ENCODE results near the gene CAPG.

- TF ChIP-seq CTCF (IDR thresholded peaks at IDR 0.05): no peak
- TF ChIP-seq ZNF671 (CRISPR knock-in tag; IDR thresholded peaks at IDR 0.05): no peak
- no peak for TF ChIP-seq ELF4 (CRISPR knock-in tag; IDR thresholded peaks at IDR 0.05; ENCODE audit: low read depth)
- TF ChIP-seq NR1H2 (CRISPR knock-in tag; IDR thresholded peaks at IDR 0.05): no peak
- no peak for TF ChIP-seq IRF1 (CRISPR knock-in tag; IDR thresholded peaks at IDR 0.05)
- TF ChIP-seq ZNF416 (CRISPR knock-in tag; IDR thresholded peaks at IDR 0.05): no peak
- no peak for TF ChIP-seq AR (CRISPR knock-in tag; IDR thresholded peaks at IDR 0.05)
- no peak for TF ChIP-seq ZNF138 (CRISPR knock-in tag; conservative IDR thresholded peaks at IDR 0.05)
- no peak for TF ChIP-seq ATF2 (CRISPR knock-in tag; IDR thresholded peaks at IDR 0.05; ENCODE audit: borderline replicate concordance, low read depth)
- TF ChIP-seq MAX (CRISPR knock-in tag; IDR thresholded peaks at IDR 0.05): no peak
- no peak for TF ChIP-seq NR3C1 (CRISPR knock-in tag; conservative IDR thresholded peaks at IDR 0.05; ENCODE audit: low read depth)
- TF ChIP-seq ESRRA (CRISPR knock-in tag; IDR thresholded peaks at IDR 0.05; ENCODE audit: borderline replicate concordance): no peak
- TF ChIP-seq RELA (CRISPR knock-in tag; IDR thresholded peaks at IDR 0.05; ENCODE audit: borderline replicate concordance): no peak
- TF ChIP-seq FOXJ3 (CRISPR knock-in tag; IDR thresholded peaks at IDR 0.05; ENCODE audit: borderline replicate concordance): no peak
These were observed 55.1 kb downstream of the CAPG start for GRCh38 chr2:85355073-85355410.

All from WTC11 (cell line).